ENCODE data around the gene ERC2.
A peak's percentile ranks its signal among the peaks of the same experiment; 100 is the strongest.

ERC2 gene

DNA sequence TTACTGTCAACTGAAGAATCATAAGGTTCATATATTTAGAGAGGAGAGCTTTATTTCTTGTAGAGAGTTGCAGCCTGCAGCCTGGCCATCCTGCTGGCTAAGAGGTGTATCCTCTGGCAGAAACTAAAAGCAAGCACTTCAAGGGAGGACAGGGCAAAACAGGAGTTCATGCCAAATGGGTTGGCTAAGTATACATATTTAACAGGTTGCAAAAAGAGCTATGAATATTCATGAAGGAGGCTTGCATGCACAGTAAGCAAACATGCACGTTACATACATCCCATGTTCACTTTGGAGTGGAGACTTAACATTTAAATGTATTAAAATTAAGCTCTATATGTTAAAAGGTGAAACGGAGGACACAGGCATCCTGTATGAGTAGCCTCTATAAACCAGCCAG is 354.4 kb downstream of the ERC2 start:
- peaks cover 65% of the 10 kb centered on the region for H3K4me1 ChIP-seq (ENCODE audit: insufficient read depth, low read length)
- no peak overlapping the region for H3K27ac ChIP-seq (ENCODE audit: low read length)
- H3K4me3 ChIP-seq (ENCODE audit: low read length), result no peak overlapping the region
- no peak overlapping the region for H3K9ac ChIP-seq (ENCODE audit: low read depth, low read length)
- H3K9me3 ChIP-seq (ENCODE audit: insufficient read depth, low read depth, low read length), result no peaks in the 10 kb centered on the region
- H3K27me3 ChIP-seq (ENCODE audit: insufficient read depth, low read length), result no peaks in the 10 kb centered on the region
- no peaks in the 10 kb centered on the region for H3K36me3 ChIP-seq (ENCODE audit: insufficient read depth, low read depth, low read length)

DNA sequence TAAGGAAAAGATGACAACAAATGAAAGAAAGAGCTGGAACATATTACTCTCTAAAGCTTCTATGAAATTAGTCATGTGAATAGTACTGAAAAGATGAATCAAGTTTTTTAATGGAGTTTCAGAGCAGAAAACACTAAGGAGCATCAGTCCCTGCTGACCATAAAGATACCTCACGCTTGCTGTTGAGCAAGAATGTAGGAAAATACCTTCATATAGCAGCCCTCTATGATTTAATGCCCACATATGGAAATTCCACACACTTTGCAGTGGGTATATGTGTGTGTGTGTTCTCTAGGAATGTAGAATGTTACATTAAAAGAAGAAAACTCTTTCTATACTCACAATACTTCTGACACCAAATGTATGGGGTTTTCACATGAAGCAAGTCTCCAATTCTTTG is 355.0 kb downstream of the ERC2 start:
- no peaks in the 10 kb centered on the region for H3K9me3 ChIP-seq (ENCODE audit: insufficient read depth, low read depth, low read length)
- H3K4me3 ChIP-seq (ENCODE audit: low read length), result no peak overlapping the region
- H3K36me3 ChIP-seq (ENCODE audit: insufficient read depth, low read depth, low read length), result no peaks in the 10 kb centered on the region
- no peak overlapping the region for H3K9ac ChIP-seq (ENCODE audit: low read depth, low read length)
- H3K4me1 ChIP-seq (ENCODE audit: insufficient read depth, low read length), result peaks cover 65% of the 10 kb centered on the region
- H3K27me3 ChIP-seq (ENCODE audit: insufficient read depth, low read length), result no peaks in the 10 kb centered on the region
- no peak overlapping the region for H3K27ac ChIP-seq (ENCODE audit: low read length)

DNA sequence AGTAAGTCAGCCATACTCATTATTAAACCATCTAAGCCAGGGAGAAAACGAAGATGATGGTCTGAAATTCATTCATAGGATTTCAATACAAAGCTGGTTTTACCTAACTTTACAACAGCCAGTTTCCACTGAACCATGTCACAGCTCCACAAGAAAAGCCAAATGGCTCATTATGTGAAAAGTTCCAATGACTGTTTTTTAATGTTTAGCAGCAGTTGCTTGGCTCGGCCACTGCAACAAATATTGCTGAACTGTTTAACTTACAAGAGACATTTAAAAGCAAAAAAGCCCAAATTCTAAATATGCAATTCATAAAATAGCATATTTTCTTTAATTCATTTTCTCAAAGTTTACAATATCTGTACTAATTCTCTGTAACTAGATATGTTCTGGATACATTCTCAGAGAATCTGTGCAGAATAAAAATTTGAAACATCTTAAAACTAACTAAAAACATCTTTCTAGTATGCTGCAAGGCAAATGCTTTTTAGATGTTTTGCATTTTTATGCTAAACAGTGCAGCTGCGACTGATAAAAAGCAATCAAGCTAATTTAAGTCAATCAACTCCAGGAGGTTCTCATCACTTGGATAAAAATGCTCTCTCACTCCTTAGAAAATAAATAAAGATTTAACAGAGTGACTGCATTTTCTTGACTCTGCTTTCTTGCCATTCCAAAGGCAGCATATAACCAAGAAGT is 356.5 kb downstream of the ERC2 start:
- no peaks in the 10 kb centered on the region for H3K27me3 ChIP-seq (ENCODE audit: insufficient read depth, low read length)
- H3K4me3 ChIP-seq (ENCODE audit: low read length), result no peak overlapping the region
- H3K36me3 ChIP-seq (ENCODE audit: insufficient read depth, low read depth, low read length), result no peaks in the 10 kb centered on the region
- peaks cover 50% of the 10 kb centered on the region for H3K4me1 ChIP-seq (ENCODE audit: insufficient read depth, low read length)
- H3K9me3 ChIP-seq (ENCODE audit: insufficient read depth, low read depth, low read length), result no peaks in the 10 kb centered on the region
- H3K9ac ChIP-seq (ENCODE audit: low read depth, low read length), result no peak overlapping the region
- peak overlapping the region; percentile 3 for H3K27ac ChIP-seq (ENCODE audit: low read length)

DNA sequence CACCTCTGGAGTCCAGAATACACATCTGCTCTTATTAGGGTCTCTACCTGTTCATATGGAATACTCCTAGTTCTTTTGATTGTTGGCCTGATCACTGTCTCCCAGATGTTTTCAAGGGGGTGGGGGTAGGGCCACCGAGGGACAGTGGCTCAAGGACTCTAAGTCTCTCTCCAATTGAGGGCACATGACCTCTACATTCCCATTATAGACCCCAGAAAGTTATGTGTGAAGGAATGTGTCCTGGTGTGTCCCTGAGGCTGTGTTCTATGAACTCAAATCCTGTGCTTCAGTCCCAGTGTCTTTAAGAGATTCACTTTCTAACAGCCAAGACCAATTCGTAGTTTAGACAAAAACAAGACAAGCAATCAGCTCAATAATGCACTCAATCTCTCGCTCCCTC is 357.4 kb downstream of the ERC2 start:
- peaks cover 41% of the 10 kb centered on the region for H3K4me1 ChIP-seq (ENCODE audit: insufficient read depth, low read length)
- no peaks in the 10 kb centered on the region for H3K36me3 ChIP-seq (ENCODE audit: insufficient read depth, low read depth, low read length)
- no peaks in the 10 kb centered on the region for H3K27me3 ChIP-seq (ENCODE audit: insufficient read depth, low read length)
- no peak overlapping the region for H3K4me3 ChIP-seq (ENCODE audit: low read length)
- no peaks in the 10 kb centered on the region for H3K9me3 ChIP-seq (ENCODE audit: insufficient read depth, low read depth, low read length)
- peak overlapping the region; percentile 3 for H3K27ac ChIP-seq (ENCODE audit: low read length)
- H3K9ac ChIP-seq (ENCODE audit: low read depth, low read length), result no peak overlapping the region

DNA sequence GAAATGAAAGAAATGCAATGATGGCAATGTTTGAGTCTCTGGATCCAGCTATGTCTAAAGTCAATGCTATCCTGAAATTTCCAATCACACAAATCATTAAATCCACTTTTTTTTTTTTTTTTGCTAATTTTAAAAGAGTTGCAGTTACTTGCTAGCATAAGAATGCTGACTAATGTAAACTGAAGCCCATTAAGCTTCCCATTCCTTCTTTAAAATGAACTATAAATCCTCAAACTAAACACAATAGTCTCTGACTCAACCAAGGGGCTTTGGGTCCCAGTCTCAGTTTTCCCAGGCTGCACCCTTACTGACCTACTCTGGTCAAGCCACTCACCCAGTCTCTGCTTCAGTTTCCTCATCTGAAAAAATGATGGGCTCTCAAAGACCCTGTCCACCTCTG is 361.1 kb downstream of the ERC2 start:
- H3K4me1 ChIP-seq (ENCODE audit: insufficient read depth, low read length), result peaks cover 17% of the 10 kb centered on the region
- no peak overlapping the region for H3K4me3 ChIP-seq (ENCODE audit: low read length)
- no peak overlapping the region for H3K27ac ChIP-seq (ENCODE audit: low read length)
- no peaks in the 10 kb centered on the region for H3K9me3 ChIP-seq (ENCODE audit: insufficient read depth, low read depth, low read length)
- H3K27me3 ChIP-seq (ENCODE audit: insufficient read depth, low read length), result no peaks in the 10 kb centered on the region
- H3K9ac ChIP-seq (ENCODE audit: low read depth, low read length), result no peak overlapping the region
- H3K36me3 ChIP-seq (ENCODE audit: insufficient read depth, low read depth, low read length), result no peaks in the 10 kb centered on the region

DNA sequence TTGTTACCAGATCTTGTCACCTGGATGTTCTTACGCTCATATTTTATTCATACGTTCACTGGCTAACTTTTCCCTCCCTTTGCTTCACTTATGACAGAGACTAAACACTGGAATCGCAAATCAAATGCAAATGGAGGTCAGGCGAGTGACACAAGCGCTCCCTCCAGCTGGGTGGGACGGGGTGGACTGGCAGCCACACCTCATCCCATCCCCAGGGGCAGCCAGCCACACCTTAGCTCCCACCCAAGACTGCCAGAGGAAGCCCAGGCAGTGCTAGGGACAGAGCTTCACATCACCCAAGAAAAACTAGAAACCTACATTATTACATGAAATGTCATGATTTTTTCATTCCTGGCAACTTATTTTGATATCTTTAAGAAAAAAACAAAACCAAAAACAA is 366.2 kb downstream of the ERC2 start:
- Histone ChIP-seq H3K4me3 (ENCODE audit: low read length) (no peak overlapping the region), H3K4me1 (ENCODE audit: insufficient read depth, low read length) (no peaks in the 10 kb centered on the region; the same call in 1 of the 2 replicates), H3K36me3 (ENCODE audit: insufficient read depth, low read depth, low read length) (no peaks in the 10 kb centered on the region), H3K9me3 (ENCODE audit: insufficient read depth, low read depth, low read length) (no peaks in the 10 kb centered on the region), H3K27me3 (ENCODE audit: insufficient read depth, low read length) (no peaks in the 10 kb centered on the region), H3K9ac (ENCODE audit: low read depth, low read length) (no peak overlapping the region), H3K27ac (ENCODE audit: low read length) (no peak overlapping the region)

DNA sequence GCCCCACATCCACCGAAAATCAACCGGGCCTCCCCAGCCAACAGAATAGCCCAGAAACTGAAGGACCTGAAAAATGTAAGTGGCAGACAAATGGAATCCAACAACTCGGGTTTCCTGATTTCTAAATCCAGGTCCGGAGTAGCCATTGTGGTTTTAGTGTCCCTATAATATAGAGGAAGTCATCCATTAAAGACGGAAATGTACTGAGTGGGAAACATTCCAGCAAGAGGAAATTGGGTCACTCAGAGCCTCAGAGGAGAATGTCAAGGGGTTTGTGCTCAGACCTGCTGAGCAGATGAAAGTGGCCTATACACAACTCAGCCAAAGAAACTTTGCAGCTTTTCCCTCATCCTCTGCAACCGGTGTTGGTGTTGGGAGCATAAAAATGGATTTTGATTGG is 366.7 kb downstream of the ERC2 start:
- no peaks in the 10 kb centered on the region; the same call in 1 of the 2 replicates for H3K4me1 ChIP-seq (ENCODE audit: insufficient read depth, low read length)
- H3K9ac ChIP-seq (ENCODE audit: low read depth, low read length), result no peak overlapping the region
- no peaks in the 10 kb centered on the region for H3K36me3 ChIP-seq (ENCODE audit: insufficient read depth, low read depth, low read length)
- no peak overlapping the region for H3K4me3 ChIP-seq (ENCODE audit: low read length)
- no peaks in the 10 kb centered on the region for H3K9me3 ChIP-seq (ENCODE audit: insufficient read depth, low read depth, low read length)
- no peaks in the 10 kb centered on the region for H3K27me3 ChIP-seq (ENCODE audit: insufficient read depth, low read length)
- no peak overlapping the region for H3K27ac ChIP-seq (ENCODE audit: low read length)

DNA sequence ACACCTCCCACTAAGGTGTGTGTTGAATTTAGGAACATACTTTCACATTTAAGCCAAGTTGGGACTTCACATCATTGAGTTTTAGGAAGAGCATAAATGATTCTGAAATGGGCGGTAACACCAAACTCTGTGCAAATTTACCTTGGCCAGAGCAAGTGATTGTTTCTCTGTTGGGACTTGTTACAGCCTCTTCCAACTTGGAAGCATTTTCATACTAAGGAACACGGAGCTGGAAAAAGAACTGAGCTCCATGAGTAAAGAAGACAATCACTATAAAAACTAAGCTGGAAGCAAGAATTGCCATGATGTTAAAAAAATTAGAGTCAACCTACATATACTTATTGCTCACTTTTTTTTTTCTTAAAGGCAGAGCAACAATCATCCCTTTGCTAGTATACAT is 371.3 kb downstream of the ERC2 start:
- H3K27me3 ChIP-seq (ENCODE audit: insufficient read depth, low read length), result no peaks in the 10 kb centered on the region
- H3K4me1 ChIP-seq (ENCODE audit: insufficient read depth, low read length), result no peaks in the 10 kb centered on the region; the same call in 1 of the 2 replicates
- H3K9me3 ChIP-seq (ENCODE audit: insufficient read depth, low read depth, low read length), result no peaks in the 10 kb centered on the region
- H3K36me3 ChIP-seq (ENCODE audit: insufficient read depth, low read depth, low read length), result no peaks in the 10 kb centered on the region
- H3K27ac ChIP-seq (ENCODE audit: low read length), result no peak overlapping the region
- no peak overlapping the region for H3K9ac ChIP-seq (ENCODE audit: low read depth, low read length)
- no peak overlapping the region for H3K4me3 ChIP-seq (ENCODE audit: low read length)

DNA sequence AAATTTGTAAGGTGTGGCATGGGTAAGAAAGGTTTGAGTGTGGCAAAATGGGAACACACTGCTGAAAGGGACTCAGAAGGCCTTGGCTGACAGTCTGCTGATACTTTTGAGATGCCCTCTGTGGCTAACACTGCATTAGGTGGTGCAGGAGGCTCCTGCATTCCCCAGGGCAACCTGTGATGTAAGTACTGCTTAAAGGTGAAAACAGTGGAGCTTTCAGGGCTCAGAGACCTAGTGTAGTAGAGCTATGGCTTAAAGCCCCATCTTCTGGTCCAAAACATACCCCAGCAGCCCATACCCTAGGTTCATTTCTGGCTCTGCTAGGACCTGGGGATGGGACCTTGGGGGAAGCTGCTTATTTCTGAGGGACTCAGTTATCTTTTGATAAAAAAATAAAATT is 374.1 kb downstream of the ERC2 start:
- H3K36me3 ChIP-seq (ENCODE audit: insufficient read depth, low read depth, low read length), result no peaks in the 10 kb centered on the region
- H3K4me1 ChIP-seq (ENCODE audit: insufficient read depth, low read length), result no peaks in the 10 kb centered on the region
- no peak overlapping the region for H3K9ac ChIP-seq (ENCODE audit: low read depth, low read length)
- H3K27me3 ChIP-seq (ENCODE audit: insufficient read depth, low read length), result no peaks in the 10 kb centered on the region
- no peak overlapping the region for H3K27ac ChIP-seq (ENCODE audit: low read length)
- no peaks in the 10 kb centered on the region for H3K9me3 ChIP-seq (ENCODE audit: insufficient read depth, low read depth, low read length)
- H3K4me3 ChIP-seq (ENCODE audit: low read length), result no peak overlapping the region

DNA sequence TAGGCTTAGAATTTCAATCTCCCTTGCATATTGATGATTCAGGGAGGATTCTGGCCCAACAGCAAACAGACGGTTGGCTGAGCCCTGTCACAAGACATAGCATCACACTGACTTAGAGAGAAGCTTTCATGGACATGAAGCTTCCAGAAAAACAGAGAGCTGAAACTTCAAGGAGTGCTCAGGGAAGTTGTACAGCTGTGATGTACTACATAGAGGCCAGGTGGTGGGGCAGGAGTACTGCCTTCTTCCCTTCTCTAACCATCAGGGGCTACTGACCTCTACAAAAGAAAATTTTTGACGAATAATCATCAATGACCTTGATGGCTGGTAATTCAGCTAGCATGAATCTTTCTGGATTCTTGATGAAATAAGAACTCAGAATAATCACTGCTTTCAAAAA is 378.5 kb downstream of the ERC2 start:
- H3K9me3 ChIP-seq (ENCODE audit: insufficient read depth, low read depth, low read length), result no peaks in the 10 kb centered on the region
- no peak overlapping the region for H3K4me3 ChIP-seq (ENCODE audit: low read length)
- H3K4me1 ChIP-seq (ENCODE audit: insufficient read depth, low read length), result no peaks in the 10 kb centered on the region
- no peaks in the 10 kb centered on the region for H3K36me3 ChIP-seq (ENCODE audit: insufficient read depth, low read depth, low read length)
- no peak overlapping the region for H3K9ac ChIP-seq (ENCODE audit: low read depth, low read length)
- no peaks in the 10 kb centered on the region for H3K27me3 ChIP-seq (ENCODE audit: insufficient read depth, low read length)
- no peak overlapping the region for H3K27ac ChIP-seq (ENCODE audit: low read length)

DNA sequence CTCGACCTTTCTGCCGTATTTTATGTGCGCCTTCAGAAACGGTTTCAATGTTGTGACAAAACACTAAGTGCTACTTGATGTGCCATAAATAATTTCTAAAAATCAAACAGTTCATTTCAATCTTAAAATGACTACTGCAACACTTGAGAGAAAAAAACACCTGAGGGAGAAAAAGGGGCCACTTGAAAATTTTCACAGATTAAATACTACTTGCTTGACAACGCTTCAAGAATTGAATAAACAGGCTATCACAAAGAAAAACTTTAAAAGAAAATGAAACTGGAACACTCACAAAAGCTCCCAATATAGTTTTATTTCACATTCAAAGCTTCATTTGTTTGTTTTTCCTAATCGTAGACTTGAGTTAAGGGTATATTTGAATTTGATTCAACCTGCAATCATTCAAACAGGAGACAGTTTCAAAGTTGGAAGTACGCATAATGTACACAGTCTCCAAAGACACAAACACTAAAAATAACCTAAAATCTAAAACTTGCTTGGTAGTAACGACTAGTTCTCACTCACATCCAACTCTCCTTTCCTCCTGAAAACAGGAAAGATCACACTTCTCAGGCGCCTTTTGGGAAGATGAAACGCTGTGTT is 380.7 kb downstream of the ERC2 start:
- Histone ChIP-seq H3K4me3 (ENCODE audit: low read length) (no peak overlapping the region), H3K27me3 (ENCODE audit: insufficient read depth, low read length) (no peaks in the 10 kb centered on the region), H3K4me1 (ENCODE audit: insufficient read depth, low read length) (no peaks in the 10 kb centered on the region), H3K27ac (ENCODE audit: low read length) (no peak overlapping the region), H3K9ac (ENCODE audit: low read depth, low read length) (no peak overlapping the region), H3K36me3 (ENCODE audit: insufficient read depth, low read depth, low read length) (no peaks in the 10 kb centered on the region), H3K9me3 (ENCODE audit: insufficient read depth, low read depth, low read length) (no peaks in the 10 kb centered on the region)

DNA sequence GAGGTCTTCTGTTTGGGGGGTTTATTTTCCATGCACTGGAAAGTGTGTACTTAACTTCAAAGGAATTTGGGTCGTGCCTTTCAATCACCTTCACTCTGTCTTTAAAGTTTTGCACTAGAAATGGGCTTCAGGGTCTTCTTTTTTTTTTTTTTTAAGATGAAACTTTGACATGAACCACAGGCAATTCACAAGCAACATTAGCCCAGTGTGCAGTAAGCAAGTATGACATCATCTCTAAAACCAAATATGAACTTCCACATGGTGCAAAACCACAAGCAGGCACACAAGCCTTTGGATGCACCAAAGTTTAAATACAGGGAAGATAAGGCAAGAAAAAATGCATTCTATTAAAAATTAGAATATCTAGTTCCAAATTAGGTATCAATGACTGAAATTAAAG is 381.9 kb downstream of the ERC2 start:
- H3K27ac ChIP-seq (ENCODE audit: low read length), result no peak overlapping the region
- no peaks in the 10 kb centered on the region for H3K4me1 ChIP-seq (ENCODE audit: insufficient read depth, low read length)
- H3K4me3 ChIP-seq (ENCODE audit: low read length), result no peak overlapping the region
- no peak overlapping the region for H3K9ac ChIP-seq (ENCODE audit: low read depth, low read length)
- no peaks in the 10 kb centered on the region for H3K27me3 ChIP-seq (ENCODE audit: insufficient read depth, low read length)
- H3K36me3 ChIP-seq (ENCODE audit: insufficient read depth, low read depth, low read length), result no peaks in the 10 kb centered on the region
- no peaks in the 10 kb centered on the region for H3K9me3 ChIP-seq (ENCODE audit: insufficient read depth, low read depth, low read length)

All from iPS-20b (cell line).